HL-60 (cell line): ENCODE results near the gene MAP3K4.

Experiments used
- DNase-seq, 2 experiments: peaks; one replicate each; pipeline ENCODE4 v3.0.0-alpha.2; 2010 to 2020; ENCODE audit warnings: low read depth in 1 of 2, low spot score in 1 of 2
- H3K27ac ChIP-seq: fragments of 250-450 bp; sonication (Bioruptor Pico); replicated peaks from 2 replicates; pipeline ENCODE4 v1.5.1; 2020; ENCODE audit warnings: mild to moderate bottlenecking, moderate library complexity
- H3K27me3 ChIP-seq: fragments of 250-450 bp; sonication (Bioruptor Pico); 2 replicates; pipeline ENCODE4 v1.5.1; 2021; ENCODE audit warnings: mild to moderate bottlenecking, moderate library complexity; ENCODE audit not compliant: insufficient read depth, poor library complexity, severe bottlenecking
- H3K4me3 ChIP-seq: replicated peaks from 2 replicates; pipeline ENCODE4 v1.5.1; 2011; ENCODE audit warnings: mild to moderate bottlenecking, control low read depth, low read length; ENCODE audit not compliant: insufficient read depth
- CTCF ChIP-seq: IDR thresholded peaks from one replicate; pipeline ENCODE4 v1.5.1; 2011; ENCODE audit warnings: low read length, control low read depth, inconsistent platforms; ENCODE audit not compliant: insufficient read depth
- GABPA ChIP-seq: IDR thresholded peaks from 2 replicates; pipeline ENCODE4 v1.6.1; 2012; ENCODE audit warnings: low read depth
- POLR2AphosphoS5 ChIP-seq: IDR thresholded peaks from 2 replicates; pipeline ENCODE4 v1.6.1; 2012; ENCODE audit warnings: low read depth
- REST ChIP-seq: IDR thresholded peaks from 2 replicates; pipeline ENCODE4 v1.6.1; 2012; ENCODE audit warnings: low read depth; ENCODE audit not compliant: insufficient replicate concordance
- SPI1 ChIP-seq: IDR thresholded peaks from 2 replicates; pipeline ENCODE4 v1.6.1; 2012; ENCODE audit warnings: low read depth, mild to moderate bottlenecking, borderline replicate concordance

MAP3K4 gene

GRCh38 chr6:161054876-161055275, 63.3 kb downstream of the MAP3K4 start:
- TF ChIP-seq POLR2AphosphoS5 (no peak), GABPA (no peak), REST (no peak)
- DNase-seq = no peak
- Histone ChIP-seq H3K4me3 (no peak overlapping the region), H3K27ac (no peak overlapping the region), H3K27me3 (no peaks in the 10 kb centered on the region)

- no peaks in the 10 kb centered on the region for H3K27me3 ChIP-seq
- no peak for DNase-seq
- H3K4me3 ChIP-seq = no peak overlapping the region
- no peak overlapping the region for H3K27ac ChIP-seq
- TF ChIP-seq POLR2AphosphoS5 = no peak
- TF ChIP-seq CTCF = no peak
- no peak for TF ChIP-seq REST
- TF ChIP-seq SPI1 = no peak
- no peak for TF ChIP-seq GABPA
These were observed 64.9 kb downstream of the MAP3K4 start for GRCh38 chr6:161056451-161056850.

- Histone ChIP-seq H3K4me3 (no peak overlapping the region), H3K27ac (no peak overlapping the region), H3K27me3 (no peaks in the 10 kb centered on the region)
- DNase-seq = no peak
- TF ChIP-seq REST = no peak
- TF ChIP-seq POLR2AphosphoS5 = no peak
These were observed 65.8 kb downstream of the MAP3K4 start for GRCh38 chr6:161057103-161058091.

- no peak for DNase-seq
- H3K27me3 ChIP-seq = no peaks in the 10 kb centered on the region
- no peak overlapping the region for H3K27ac ChIP-seq
- TF ChIP-seq POLR2AphosphoS5 (no peak), GABPA (no peak), CTCF (no peak), SPI1 (no peak)
- no peak overlapping the region for H3K4me3 ChIP-seq
These were observed 67.2 kb downstream of the MAP3K4 start for GRCh38 chr6:161058741-161059140.
